Measurements from ENCODE around the gene AHCTF1. TPM values are rescaled to one million over a fixed set of nuclear protein-coding genes. Genes with fewer than 3 reads are reported as not detected.
"Not testable (repeated sequence)": the region's sequence is repeated elsewhere in the genome, so short reads cannot be mapped to it uniquely, and the experiment has no call there.

The AHCTF1 gene
- total RNA-seq, 1 experiment from 2014 or later = 61.3 TPM

DNA sequence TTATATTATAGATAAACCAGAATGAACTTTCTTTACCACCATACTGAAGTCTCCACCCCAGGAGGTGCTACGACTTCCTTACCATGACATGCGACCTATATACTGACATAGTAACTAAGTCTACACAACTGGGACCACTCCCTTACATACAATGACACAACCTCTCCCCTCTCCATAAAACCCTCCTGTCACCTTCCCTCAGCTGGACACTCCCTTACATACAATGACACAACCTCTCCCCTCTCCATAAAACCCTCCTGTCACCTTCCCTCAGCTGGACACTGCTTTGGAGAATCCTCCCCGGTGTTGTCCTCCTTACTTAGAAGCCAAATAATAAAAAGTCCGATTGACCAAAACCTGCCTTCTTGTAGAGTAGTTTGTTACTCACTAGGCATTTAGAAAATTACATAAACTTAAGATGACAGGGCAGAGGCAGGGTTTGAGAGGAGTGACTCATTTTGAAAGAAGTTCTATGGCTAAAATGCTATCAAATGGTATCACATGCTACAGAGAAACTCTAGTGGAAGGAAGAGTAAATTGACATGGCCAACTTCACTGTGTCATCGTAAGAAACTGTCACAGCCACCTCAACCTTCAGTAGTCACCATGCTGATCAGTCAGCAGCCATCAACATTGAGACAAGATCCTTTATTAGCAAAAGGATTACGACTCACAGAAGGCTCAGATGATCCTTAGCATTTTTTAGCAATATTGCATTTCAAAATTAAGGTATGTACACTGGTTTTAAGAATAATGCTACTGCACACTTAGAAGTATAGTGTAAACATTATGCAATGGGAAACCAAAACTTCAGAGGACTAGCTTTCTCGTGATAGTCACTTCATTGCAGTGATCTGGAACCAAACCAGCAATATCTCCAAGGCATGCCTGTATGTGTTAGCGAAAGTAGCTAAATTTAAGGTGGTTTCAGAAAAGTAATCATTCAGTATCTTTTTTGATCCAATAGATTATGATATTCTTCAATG lies 56.4 kb downstream of the AHCTF1 start:
- no TSS peak for BruUV-seq (replicated peaks)
- Mint-ChIP-seq H3K4me3 (ENCODE audit: low read depth, unreplicated experiment) (no peak overlapping the region), H3K27ac (ENCODE audit: unreplicated experiment) (no peak overlapping the region), H3K9me3 (ENCODE audit: low read depth, unreplicated experiment) (no peaks in the 10 kb centered on the region), H3K4me1 (ENCODE audit: low read depth, unreplicated experiment) (no peaks in the 10 kb centered on the region), H3K27me3 (ENCODE audit: unreplicated experiment) (no peaks in the 10 kb centered on the region), H3K36me3 (ENCODE audit: insufficient read depth, unreplicated experiment) (peaks cover 15% of the 10 kb centered on the region)
- CTCF ChIA-PET = no interaction called here
- no peak for TF ChIP-seq CTCF (IDR thresholded peaks at IDR 0.05; ENCODE audit: unreplicated experiment)
- no peak for DNase-seq
- intact Hi-C loops (cut with micrococcal nuclease; ENCODE audit: unreplicated experiment) = no loop called here

DNA sequence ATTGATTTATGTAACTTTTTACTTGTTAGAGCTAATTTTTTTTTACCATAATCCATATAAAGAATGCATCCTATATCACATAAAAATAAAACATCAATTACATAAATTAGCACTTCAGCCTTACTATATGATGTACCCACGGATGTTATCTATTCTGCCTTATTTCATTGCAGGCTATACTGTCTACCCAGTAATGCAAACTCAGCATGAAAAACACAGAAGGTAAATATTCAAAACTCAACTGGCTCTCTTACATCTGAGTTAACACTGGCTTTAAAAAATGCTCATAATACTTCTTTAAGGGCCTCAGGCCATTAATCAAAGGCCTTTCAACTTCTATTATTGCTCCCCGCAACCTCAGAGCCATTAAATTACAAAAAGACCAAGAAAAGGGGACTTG lies 65.8 kb downstream of the AHCTF1 start:
- Mint-ChIP-seq H3K4me3 (ENCODE audit: low read depth, unreplicated experiment) (no peak overlapping the region), H3K27ac (ENCODE audit: unreplicated experiment) (no peak overlapping the region), H3K9me3 (ENCODE audit: low read depth, unreplicated experiment) (no peaks in the 10 kb centered on the region), H3K36me3 (ENCODE audit: insufficient read depth, unreplicated experiment) (peaks cover 18% of the 10 kb centered on the region), H3K27me3 (ENCODE audit: unreplicated experiment) (no peaks in the 10 kb centered on the region), H3K4me1 (ENCODE audit: low read depth, unreplicated experiment) (no peaks in the 10 kb centered on the region)
- CTCF ChIA-PET = no interaction called here
- no peak for TF ChIP-seq CTCF (IDR thresholded peaks at IDR 0.05; ENCODE audit: unreplicated experiment)
- intact Hi-C loops (cut with micrococcal nuclease; ENCODE audit: unreplicated experiment) = no loop called here
- BruUV-seq (replicated peaks) = no TSS peak
- DNase-seq = no peak

- H3K27me3 Mint-ChIP-seq (ENCODE audit: unreplicated experiment); H3K9me3 Mint-ChIP-seq (ENCODE audit: low read depth, unreplicated experiment); DNase-seq; H3K27ac Mint-ChIP-seq (ENCODE audit: unreplicated experiment); BruUV-seq (replicated peaks); H3K4me3 Mint-ChIP-seq (ENCODE audit: low read depth, unreplicated experiment); CTCF ChIA-PET; H3K4me1 Mint-ChIP-seq (ENCODE audit: low read depth, unreplicated experiment); intact Hi-C loops (cut with micrococcal nuclease; ENCODE audit: unreplicated experiment): not testable (repeated sequence)
- peaks cover 34% of the 10 kb centered on the region for H3K36me3 Mint-ChIP-seq (ENCODE audit: insufficient read depth, unreplicated experiment)
Observed at GRCh38 chr1:246863791-246864190, 68.0 kb downstream of the AHCTF1 start.

DNA sequence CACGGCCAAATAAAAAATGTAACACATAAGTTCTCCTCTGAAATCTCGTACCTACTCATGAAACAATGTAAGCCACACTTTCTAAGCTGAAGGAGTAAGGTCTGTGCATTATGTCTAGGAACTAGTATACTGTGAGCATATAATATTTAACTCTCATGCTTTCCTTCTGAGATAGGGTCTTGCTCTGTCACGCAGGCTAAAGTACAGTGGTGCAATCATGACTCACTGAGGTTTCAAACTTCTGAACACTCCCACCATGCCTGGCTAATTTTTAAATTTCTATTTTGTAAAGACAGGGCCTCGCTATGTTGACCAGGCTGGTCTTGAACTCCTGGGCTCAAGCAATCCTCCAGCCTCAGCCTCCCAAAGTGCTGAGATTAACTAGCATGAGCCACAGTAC lies 71.3 kb downstream of the AHCTF1 start:
- no peak for TF ChIP-seq CTCF (IDR thresholded peaks at IDR 0.05; ENCODE audit: unreplicated experiment)
- Mint-ChIP-seq H3K4me3 (ENCODE audit: low read depth, unreplicated experiment) (no peak overlapping the region), H3K36me3 (ENCODE audit: insufficient read depth, unreplicated experiment) (peaks cover 51% of the 10 kb centered on the region), H3K27me3 (ENCODE audit: unreplicated experiment) (no peaks in the 10 kb centered on the region), H3K9me3 (ENCODE audit: low read depth, unreplicated experiment) (no peaks in the 10 kb centered on the region), H3K27ac (ENCODE audit: unreplicated experiment) (no peak overlapping the region), H3K4me1 (ENCODE audit: low read depth, unreplicated experiment) (no peaks in the 10 kb centered on the region)
- CTCF ChIA-PET = no interaction called here
- BruUV-seq (replicated peaks) = no TSS peak
- DNase-seq = no peak
- intact Hi-C loops (cut with micrococcal nuclease; ENCODE audit: unreplicated experiment) = no loop called here

DNA sequence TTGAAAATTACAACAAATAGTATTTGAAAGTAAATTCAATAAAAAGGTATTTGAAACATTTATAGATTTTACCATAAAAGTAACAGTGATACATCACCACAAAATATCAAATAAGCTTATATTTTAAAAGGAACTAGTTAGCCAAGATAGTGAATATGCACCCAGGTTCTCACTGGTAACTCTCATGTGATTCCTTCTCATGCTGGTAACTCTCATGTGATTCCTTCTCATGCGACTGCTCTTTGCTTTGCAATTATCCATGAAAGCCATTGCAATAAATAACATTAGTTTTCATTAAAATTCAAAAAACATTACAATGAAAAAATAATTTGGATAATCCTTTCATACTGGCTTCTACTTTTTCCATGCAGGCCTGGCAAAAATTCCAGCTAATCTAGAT lies 75.4 kb downstream of the AHCTF1 start:
- Mint-ChIP-seq H3K36me3 (ENCODE audit: insufficient read depth, unreplicated experiment) (peaks cover 56% of the 10 kb centered on the region), H3K4me3 (ENCODE audit: low read depth, unreplicated experiment) (no peak overlapping the region), H3K4me1 (ENCODE audit: low read depth, unreplicated experiment) (no peaks in the 10 kb centered on the region), H3K27me3 (ENCODE audit: unreplicated experiment) (no peaks in the 10 kb centered on the region), H3K9me3 (ENCODE audit: low read depth, unreplicated experiment) (no peaks in the 10 kb centered on the region), H3K27ac (ENCODE audit: unreplicated experiment) (no peak overlapping the region)
- CTCF ChIA-PET = no interaction called here
- intact Hi-C loops (cut with micrococcal nuclease; ENCODE audit: unreplicated experiment) = no loop called here
- no peak for TF ChIP-seq CTCF (IDR thresholded peaks at IDR 0.05; ENCODE audit: unreplicated experiment)
- no peak for DNase-seq
- no TSS peak for BruUV-seq (replicated peaks)

DNA sequence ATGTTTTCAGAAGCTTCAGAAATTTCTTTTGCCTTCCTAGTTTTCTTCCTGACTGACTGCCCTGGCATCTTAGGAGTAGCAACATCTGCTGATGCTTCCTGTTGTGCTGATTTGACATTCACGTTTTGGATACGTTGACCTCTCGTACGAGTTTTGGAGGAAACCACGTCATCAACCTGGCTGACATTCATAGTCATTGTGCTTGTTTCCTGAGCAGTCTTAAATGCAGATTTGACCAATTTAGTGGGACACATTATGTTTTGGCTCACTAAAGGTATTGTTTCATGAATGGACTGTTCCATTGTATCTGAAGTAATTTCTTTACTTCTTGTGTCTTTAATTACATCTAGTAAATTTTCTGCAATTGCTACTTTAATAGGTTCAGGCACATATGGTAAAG lies 81.1 kb downstream of the AHCTF1 start:
- BruUV-seq (replicated peaks); intact Hi-C loops (cut with micrococcal nuclease; ENCODE audit: unreplicated experiment); CTCF ChIA-PET; H3K9me3 Mint-ChIP-seq (ENCODE audit: low read depth, unreplicated experiment); H3K4me1 Mint-ChIP-seq (ENCODE audit: low read depth, unreplicated experiment); H3K4me3 Mint-ChIP-seq (ENCODE audit: low read depth, unreplicated experiment); H3K27ac Mint-ChIP-seq (ENCODE audit: unreplicated experiment); H3K27me3 Mint-ChIP-seq (ENCODE audit: unreplicated experiment); DNase-seq: not testable (repeated sequence)
- H3K36me3 Mint-ChIP-seq (ENCODE audit: insufficient read depth, unreplicated experiment) = peaks cover 38% of the 10 kb centered on the region
